OCI-M2 (cell line): ENCODE measurements around the gene APOC4.
"Not testable (repeated sequence)": the region's sequence is repeated elsewhere in the genome, so short reads cannot be mapped to it uniquely, and the experiment has no call there.

Source experiments
- DNase-seq: peaks from one replicate; lab custom pipeline; 2025; ENCODE audit not compliant: unreplicated experiment; lab: John Stamatoyannopoulos, UW

APOC4 gene

GRCh38 chr19:44957526-44957925 lies 15.5 kb downstream of the APOC4 start:
- DNase-seq = no peak

- no peak for DNase-seq
Observed at GRCh38 chr19:44958090-44958489, 16.1 kb downstream of the APOC4 start.

GRCh38 chr19:44959691-44960090 lies 17.7 kb downstream of the APOC4 start:
- DNase-seq = no peak

- no peak for DNase-seq
Observed at GRCh38 chr19:44960906-44961728, 19.1 kb downstream of the APOC4 start.

GRCh38 chr19:44961821-44962220 lies 19.8 kb downstream of the APOC4 start:
- DNase-seq = no peak

GRCh38 chr19:44968118-44968517 lies 26.1 kb downstream of the APOC4 start:
- DNase-seq = no peak

- no peak for DNase-seq
Observed at GRCh38 chr19:44968670-44969069, 26.6 kb downstream of the APOC4 start.

GRCh38 chr19:44969437-44969836 lies 27.4 kb downstream of the APOC4 start:
- DNase-seq = no peak

GRCh38 chr19:44971451-44971850 lies 29.4 kb downstream of the APOC4 start:
- not testable (repeated sequence) for DNase-seq

- DNase-seq = no peak
Observed at GRCh38 chr19:44972802-44973201, 30.8 kb downstream of the APOC4 start.

GRCh38 chr19:44973982-44974735 lies 32.1 kb downstream of the APOC4 start:
- no peak for DNase-seq

GRCh38 chr19:44974857-44975256 lies 32.8 kb downstream of the APOC4 start:
- DNase-seq = no peak

- DNase-seq = no peak
Observed at GRCh38 chr19:44975444-44975843, 33.4 kb downstream of the APOC4 start.

GRCh38 chr19:44984005-44984404 lies 42.0 kb downstream of the APOC4 start:
- no peak for DNase-seq

- no peak for DNase-seq
Observed at GRCh38 chr19:44985445-44985844, 43.4 kb downstream of the APOC4 start.

GRCh38 chr19:44986389-44986788 lies 44.4 kb downstream of the APOC4 start:
- DNase-seq = no peak

- DNase-seq = no peak
Observed at GRCh38 chr19:44987148-44987675, 45.2 kb downstream of the APOC4 start.

- no peak for DNase-seq
Observed at GRCh38 chr19:44988273-44988672, 46.2 kb downstream of the APOC4 start.

GRCh38 chr19:44988896-44989556 lies 47.0 kb downstream of the APOC4 start:
- no peak for DNase-seq

- no peak for DNase-seq
Observed at GRCh38 chr19:44990459-44990858, 48.4 kb downstream of the APOC4 start.

- no peak for DNase-seq
Observed at GRCh38 chr19:44990966-44991365, 48.9 kb downstream of the APOC4 start.
